ENCODE results near the gene GJA10.

Gene GJA10

DNA sequence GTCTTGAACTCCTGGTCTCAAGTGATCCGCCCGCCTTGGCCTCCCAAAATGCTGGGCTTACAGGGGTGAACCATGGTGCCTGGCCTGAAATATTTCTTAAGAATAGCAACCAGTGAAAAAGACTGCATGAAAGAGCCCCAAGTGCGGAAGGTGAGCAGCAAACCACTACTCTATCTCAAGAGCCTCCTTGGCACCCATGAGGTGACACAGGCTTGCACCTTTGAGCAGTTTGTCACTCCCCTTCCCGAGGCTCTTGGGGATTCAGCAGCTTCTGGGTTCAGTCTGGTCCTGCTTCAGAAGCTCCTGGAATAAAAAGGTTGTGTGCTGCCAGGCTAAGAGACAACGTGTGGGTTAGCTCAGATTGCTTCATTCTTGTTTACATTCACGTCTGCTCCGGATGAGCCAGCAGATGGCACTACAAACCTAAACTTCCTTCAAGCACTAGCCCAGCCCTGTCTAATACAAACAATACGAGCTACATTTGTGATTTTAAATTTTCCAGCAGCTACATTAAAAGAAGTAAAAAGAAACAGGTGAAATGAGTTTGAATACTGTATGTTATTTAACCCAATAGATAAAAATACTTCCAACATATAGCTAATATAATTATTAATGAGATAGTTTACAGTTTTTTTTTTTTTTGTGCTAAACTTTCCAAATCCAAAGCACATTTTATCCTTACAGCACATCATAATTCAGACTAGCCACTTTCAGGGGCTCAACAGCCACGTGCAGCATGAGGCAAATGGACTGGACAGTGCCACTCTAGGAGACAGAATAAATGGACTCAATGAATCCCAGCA, 46.2 kb downstream of the GJA10 start:
- TF ChIP-seq POLR2A (IDR thresholded peaks at IDR 0.05; ENCODE audit: low read depth, low read length) (no peak), POLR2AphosphoS5 (IDR thresholded peaks at IDR 0.05; ENCODE audit: low read depth, low read length) (no peak), TAF1 (IDR thresholded peaks at IDR 0.05; ENCODE audit: borderline replicate concordance, low read depth, low read length) (no peak)
- peak; percentile 91 for FAIRE-seq
- DNase-seq (ENCODE audit: insufficient read length), result peak; percentile 37

- no peak for FAIRE-seq
- TF ChIP-seq POLR2A (IDR thresholded peaks at IDR 0.05; ENCODE audit: low read depth, low read length) (no peak), TAF1 (IDR thresholded peaks at IDR 0.05; ENCODE audit: borderline replicate concordance, low read depth, low read length) (no peak), POLR2AphosphoS5 (IDR thresholded peaks at IDR 0.05; ENCODE audit: low read depth, low read length) (no peak)
These were observed 46.9 kb downstream of the GJA10 start for GRCh38 chr6:89941031-89941762.

GRCh38 chr6:89941763-89942497, 47.7 kb downstream of the GJA10 start:
- FAIRE-seq (no peak), DNase-seq (ENCODE audit: insufficient read length) (no peak)
- TF ChIP-seq POLR2AphosphoS5 (IDR thresholded peaks at IDR 0.05; ENCODE audit: low read depth, low read length), result no peak
- no peak for TF ChIP-seq POLR2A (IDR thresholded peaks at IDR 0.05; ENCODE audit: low read depth, low read length)
- no peak for TF ChIP-seq TAF1 (IDR thresholded peaks at IDR 0.05; ENCODE audit: borderline replicate concordance, low read depth, low read length)

More at GRCh38 chr6:89941031-89941762, 46.9 kb downstream of the GJA10 start:
- DNase-seq (ENCODE audit: insufficient read length), result no peak

DNA sequence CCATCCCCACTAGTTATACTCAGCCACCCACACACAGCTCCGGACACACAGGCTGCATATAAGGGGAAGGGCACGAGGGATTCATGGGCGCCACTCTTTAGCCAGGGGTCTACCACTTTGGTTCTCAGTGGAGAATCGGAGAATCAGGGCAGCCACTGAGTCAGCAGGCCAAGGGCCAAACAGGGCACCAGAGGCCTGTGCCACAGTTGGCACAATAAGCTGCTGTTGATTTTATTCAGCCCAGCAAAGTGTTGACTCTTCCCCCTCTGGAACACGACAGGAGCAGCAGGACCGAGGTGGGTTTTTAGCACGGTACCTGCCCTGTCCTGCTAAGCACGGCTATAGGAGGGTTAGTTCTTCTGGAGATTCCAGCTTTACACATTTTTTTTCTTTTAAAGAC, 48.3 kb downstream of the GJA10 start:
- no peak for FAIRE-seq
- DNase-seq (ENCODE audit: insufficient read length), result no peak
- TF ChIP-seq POLR2AphosphoS5 (IDR thresholded peaks at IDR 0.05; ENCODE audit: low read depth, low read length) (no peak), POLR2A (IDR thresholded peaks at IDR 0.05; ENCODE audit: low read depth, low read length) (no peak), TAF1 (IDR thresholded peaks at IDR 0.05; ENCODE audit: borderline replicate concordance, low read depth, low read length) (no peak)

DNA sequence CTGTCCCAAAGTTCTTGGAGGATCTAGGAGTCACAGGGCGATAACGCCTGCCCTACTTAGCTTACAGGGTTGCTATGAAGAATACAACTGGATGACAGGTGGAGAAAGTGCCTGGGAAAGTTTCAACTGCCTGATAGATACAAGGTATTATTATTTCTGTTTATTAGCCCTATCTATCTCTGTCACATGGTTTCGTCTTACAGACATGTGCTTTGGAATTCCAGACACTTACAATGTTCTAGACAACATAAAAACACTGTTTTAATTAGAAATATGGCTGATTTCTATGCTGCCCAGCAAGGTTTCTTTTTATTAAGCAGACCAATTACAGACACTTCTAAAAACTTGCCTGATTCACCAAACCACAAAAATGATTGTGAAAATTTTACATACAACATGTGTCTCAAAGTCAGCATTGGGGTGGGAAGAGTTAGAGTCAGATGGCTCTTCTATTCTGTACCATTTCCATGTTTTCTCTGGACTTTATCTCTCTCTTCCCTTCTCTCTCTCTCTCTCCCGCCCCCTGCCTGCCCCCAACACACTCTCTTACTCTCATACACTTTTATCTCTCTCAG, 50.0 kb downstream of the GJA10 start:
- FAIRE-seq, result no peak
- TF ChIP-seq TAF1 (IDR thresholded peaks at IDR 0.05; ENCODE audit: borderline replicate concordance, low read depth, low read length), result no peak
- TF ChIP-seq POLR2A (IDR thresholded peaks at IDR 0.05; ENCODE audit: low read depth, low read length), result no peak
- TF ChIP-seq POLR2AphosphoS5 (IDR thresholded peaks at IDR 0.05; ENCODE audit: low read depth, low read length), result no peak
- no peak for DNase-seq (ENCODE audit: insufficient read length)

DNA sequence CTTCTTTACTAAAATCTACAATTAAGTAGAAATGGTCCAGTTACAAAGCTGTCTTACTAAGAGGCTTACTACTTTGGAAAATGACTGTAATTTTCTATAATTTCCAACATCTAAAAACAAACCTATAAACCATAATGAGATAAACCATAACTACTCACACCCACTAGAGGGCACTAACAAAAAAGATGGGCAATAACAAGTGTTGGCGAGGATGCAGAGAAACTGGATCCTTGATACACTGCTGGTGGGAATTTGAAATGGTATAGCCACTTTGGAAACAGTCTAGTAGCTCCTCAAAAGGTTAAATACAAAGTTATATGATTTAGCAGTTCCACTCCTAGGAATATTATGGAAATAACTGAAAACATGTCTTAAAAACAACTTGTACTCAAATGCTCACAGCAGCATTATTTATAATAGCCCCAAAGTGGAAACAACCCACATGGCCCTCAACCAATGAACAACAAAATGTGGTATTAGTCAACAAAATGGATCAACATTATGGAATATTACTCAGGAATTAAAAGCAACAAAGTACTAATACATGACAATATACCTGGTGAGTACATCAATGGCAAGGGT, 50.6 kb downstream of the GJA10 start:
- no peak for TF ChIP-seq POLR2AphosphoS5 (IDR thresholded peaks at IDR 0.05; ENCODE audit: low read depth, low read length)
- TF ChIP-seq TAF1 (IDR thresholded peaks at IDR 0.05; ENCODE audit: borderline replicate concordance, low read depth, low read length), result no peak
- no peak for TF ChIP-seq POLR2A (IDR thresholded peaks at IDR 0.05; ENCODE audit: low read depth, low read length)
- DNase-seq (ENCODE audit: insufficient read length) (no peak), FAIRE-seq (no peak)
